Spleen (tissue), 11 donors: Measurements from ENCODE around the gene ABHD5. TPM values are rescaled to one million over a fixed set of nuclear protein-coding genes. Genes with fewer than 3 reads are reported as not detected.
"Not testable (repeated sequence)": the region's sequence is repeated elsewhere in the genome, so short reads cannot be mapped to it uniquely, and the experiment has no call there.

Source experiments
- DNase-seq: peaks from one replicate; pipeline ENCODE4 v3.0.0-alpha.2; 2020
- H3K27ac ChIP-seq, 8 donors: fragments of 200-600 bp; sonication (generic) in 7 of 8; 1 replicate in 4 of 8; 2 replicates in 4 of 8; pipeline versions ENCODE4 v1.5.0 to v1.8.0; 2016 to 2021; ENCODE audit warnings: inconsistent platforms in 4 of 8, mild to moderate bottlenecking in 4 of 8, moderate library complexity in 1 of 8
- H3K27me3 ChIP-seq, 7 donors: fragments of 200-600 bp; sonication (generic) in 6 of 7; replicated peaks in 1 of 7; 1 replicate in 4 of 7; 2 replicates in 3 of 7; pipeline versions ENCODE4 v1.5.0 to v1.8.0; 2016 to 2021; ENCODE audit warnings: inconsistent platforms in 3 of 7, mild to moderate bottlenecking in 1 of 7
- H3K36me3 ChIP-seq, 6 donors: fragments of 200-600 bp; sonication (generic) in 5 of 6; 1 replicate in 4 of 6; 2 replicates in 2 of 6; pipeline versions ENCODE4 v1.5.0 to v1.8.0; 2016 to 2021; ENCODE audit warnings: inconsistent platforms in 2 of 6
- H3K4me1 ChIP-seq, 6 donors: fragments of 200-600 bp; sonication (generic) in 5 of 6; 1 replicate in 3 of 6; 2 replicates in 3 of 6; pipeline versions ENCODE4 v1.5.0 to v1.8.0; 2016 to 2021; ENCODE audit warnings: inconsistent platforms in 3 of 6
- H3K4me3 ChIP-seq, 8 donors: fragments of 200-600 bp; sonication (generic) in 7 of 8; 1 replicate in 4 of 8; 2 replicates in 4 of 8; pipeline versions ENCODE4 v1.5.0 to v1.8.0; 2016 to 2021; ENCODE audit warnings: inconsistent platforms in 4 of 8, mild to moderate bottlenecking in 4 of 8, moderate library complexity in 2 of 8
- H3K9me3 ChIP-seq, 8 donors: fragments of 200-600 bp; sonication (generic) in 7 of 8; 1 replicate in 4 of 8; 2 replicates in 4 of 8; pipeline versions ENCODE4 v1.5.0 to v1.8.0; 2016 to 2021; ENCODE audit warnings: inconsistent platforms in 4 of 8
- POLR2A ChIP-seq, 3 donors: fragments of 450-650 bp; IDR thresholded peaks; one replicate each; pipeline ENCODE4 v1.5.1; 2017; ENCODE audit warnings: antibody characterized with exemption in 3 of 3, mild to moderate bottlenecking in 1 of 3
- POLR2AphosphoS5 ChIP-seq, 3 donors: sonication (generic); formaldehyde crosslinking; IDR thresholded peaks; one replicate each; pipeline ENCODE4 v1.5.1; 2017; ENCODE audit warnings: antibody characterized with exemption in 3 of 3
- WGBS, 5 donors: extraction: QIAGEN DNeasy Blood & Tissue Kit in 3 of 5; methylation state at CpG; one replicate each; pipeline versions ENCODE4 v1.1.5 to v1.1.7; 2013 to 2018; 5-methylcytosine and 5-hydroxymethylcytosine counted together
- intact Hi-C: fragments of 100-400 bp; cut with DNase I; formaldehyde crosslinking; loops from one replicate; pipeline ENCODE4 v1.15.0; 2023; ENCODE audit warnings: low total_unique reads
- polyA plus RNA-seq, 3 donors: library from polyadenylated mRNA; stranded (reverse); fragments of 200-250 nt; gene quantifications; one replicate each; pipeline ENCODE4 v1.2.1, GENCODE V29; 2013
- total RNA-seq, 7 donors: library from RNA; depleted of rRNA in 3 of 7; stranded (reverse); fragments of >200 nt in 3 of 7; fragmentation: NEBNext Ultra II Directional in 4 of 7; extraction: Animal tissue kit (Norgen Biotek cat#: 25700) in 4 of 7; gene quantifications; one replicate each; pipeline versions ENCODE4 v1.1.0 to v1.2.1, GENCODE V29; 2016 to 2021
- TF ChIP-seq, protein P1 (sequence below), 11 experiments: fragments of 200-600 bp in 7 of 11; fragments of 450-650 bp in 4 of 11; sonication (generic) in 4 of 11; IDR thresholded peaks in 8 of 11; conservative IDR thresholded peaks in 3 of 11; 1 replicate in 7 of 11; 2 replicates in 4 of 11; pipeline versions ENCODE4 v1.4.0 to v1.8.0; 2016 to 2021; ENCODE audit warnings: antibody characterized with exemption in 11 of 11, inconsistent platforms in 4 of 11, mild to moderate bottlenecking in 1 of 11
- donor health status: healthy with polysubstance abuse.
- donor health status: DM: no; HTN: no; CAD: no; lungs with moderate emphysema.
- donor health status: DM: no; HTN: no; CAD: no.
- donor health status: Bipolar disorder and iron deficiency.
- donor health status: healthy.
- donor health status: DM: no; HTN: no; CAD: no.
- donor health status: DM: yes; HTN: yes; CAD: no.

ABHD5 gene
- total and polyA plus RNA-seq, 10 donors, result 2.6 to 44.8 (median 23.1) TPM

DNA sequence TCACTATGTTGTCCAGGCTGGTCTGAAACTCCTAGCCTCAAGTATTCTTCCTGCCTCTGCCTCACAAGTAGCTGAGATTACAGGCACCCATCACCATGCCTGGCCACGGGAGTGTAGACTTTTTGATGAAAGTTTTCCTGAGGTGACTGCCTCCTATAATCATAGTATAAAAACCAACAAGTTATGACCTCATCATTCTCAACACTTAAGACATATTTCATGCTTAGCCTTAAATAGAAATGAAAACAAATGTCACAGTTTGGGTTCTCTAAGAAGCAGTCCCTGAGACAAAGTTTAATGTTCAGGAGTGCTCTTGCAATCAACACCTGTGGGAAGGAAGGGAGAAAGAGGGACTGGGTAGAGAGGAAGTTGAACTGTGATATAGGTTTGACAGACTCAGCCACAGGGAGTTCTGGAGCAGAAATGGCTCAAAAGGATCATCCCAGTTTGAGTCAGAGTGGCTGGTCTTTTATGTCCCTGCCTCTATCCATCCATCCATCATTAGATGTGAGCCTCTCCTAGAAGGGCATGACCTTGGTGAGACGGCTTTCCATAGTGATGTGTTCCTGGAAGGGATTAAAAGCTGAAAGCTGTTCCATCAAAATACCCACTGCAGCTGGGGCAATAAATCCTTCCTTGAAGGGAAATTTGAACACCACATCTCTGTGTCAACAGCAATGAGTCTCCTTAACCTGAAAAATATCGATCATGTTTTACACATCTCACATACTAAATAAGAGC lies 16.2 kb upstream of the ABHD5 start:
- DNase-seq, result no peak
- H3K27ac ChIP-seq, result no peak overlapping the region
- H3K4me1 ChIP-seq, result no peaks in the 10 kb centered on the region
- no peaks in the 10 kb centered on the region for H3K27me3 ChIP-seq
- intact Hi-C loops, result no loop called here
- TF ChIP-seq POLR2AphosphoS5 (IDR thresholded peaks at IDR 0.05), result no peak
- TF ChIP-seq, protein P1, sequence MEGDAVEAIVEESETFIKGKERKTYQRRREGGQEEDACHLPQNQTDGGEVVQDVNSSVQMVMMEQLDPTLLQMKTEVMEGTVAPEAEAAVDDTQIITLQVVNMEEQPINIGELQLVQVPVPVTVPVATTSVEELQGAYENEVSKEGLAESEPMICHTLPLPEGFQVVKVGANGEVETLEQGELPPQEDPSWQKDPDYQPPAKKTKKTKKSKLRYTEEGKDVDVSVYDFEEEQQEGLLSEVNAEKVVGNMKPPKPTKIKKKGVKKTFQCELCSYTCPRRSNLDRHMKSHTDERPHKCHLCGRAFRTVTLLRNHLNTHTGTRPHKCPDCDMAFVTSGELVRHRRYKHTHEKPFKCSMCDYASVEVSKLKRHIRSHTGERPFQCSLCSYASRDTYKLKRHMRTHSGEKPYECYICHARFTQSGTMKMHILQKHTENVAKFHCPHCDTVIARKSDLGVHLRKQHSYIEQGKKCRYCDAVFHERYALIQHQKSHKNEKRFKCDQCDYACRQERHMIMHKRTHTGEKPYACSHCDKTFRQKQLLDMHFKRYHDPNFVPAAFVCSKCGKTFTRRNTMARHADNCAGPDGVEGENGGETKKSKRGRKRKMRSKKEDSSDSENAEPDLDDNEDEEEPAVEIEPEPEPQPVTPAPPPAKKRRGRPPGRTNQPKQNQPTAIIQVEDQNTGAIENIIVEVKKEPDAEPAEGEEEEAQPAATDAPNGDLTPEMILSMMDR (IDR thresholded peaks at IDR 0.05 in 8 of 11, conservative IDR thresholded peaks at IDR 0.05 in 3 of 11), result no peak
- TF ChIP-seq POLR2A (IDR thresholded peaks at IDR 0.05), result no peak
- H3K4me3 ChIP-seq, result no peak overlapping the region
- peaks cover 0 to 11% (median 6%) of the 10 kb centered on the region in 8 donors for H3K9me3 ChIP-seq
- no peaks in the 10 kb centered on the region for H3K36me3 ChIP-seq
- WGBS, 5 donors, result 68 to 84% (median 82%) methylated on average over 3 of the region's 3 CpGs

DNA sequence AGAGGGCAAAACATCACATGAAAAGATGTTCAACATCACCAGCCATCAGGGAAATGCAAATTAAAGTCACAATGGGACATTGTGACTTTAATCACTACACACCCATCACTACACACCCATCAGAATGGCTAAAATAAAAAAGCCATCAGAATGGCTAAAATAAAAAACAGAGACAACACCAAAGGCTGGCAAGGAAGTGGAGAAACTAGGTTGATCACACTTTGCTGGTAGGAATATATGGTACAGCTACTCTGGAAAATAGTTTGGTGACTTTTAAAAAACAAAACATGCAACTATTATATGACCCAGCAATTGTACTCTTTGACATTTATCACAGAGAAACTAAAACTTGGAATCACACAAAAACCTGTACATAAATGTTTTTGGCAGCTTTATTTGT lies 15.1 kb upstream of the ABHD5 start:
- DNase-seq, result no peak
- intact Hi-C loops, result no loop called here

DNA sequence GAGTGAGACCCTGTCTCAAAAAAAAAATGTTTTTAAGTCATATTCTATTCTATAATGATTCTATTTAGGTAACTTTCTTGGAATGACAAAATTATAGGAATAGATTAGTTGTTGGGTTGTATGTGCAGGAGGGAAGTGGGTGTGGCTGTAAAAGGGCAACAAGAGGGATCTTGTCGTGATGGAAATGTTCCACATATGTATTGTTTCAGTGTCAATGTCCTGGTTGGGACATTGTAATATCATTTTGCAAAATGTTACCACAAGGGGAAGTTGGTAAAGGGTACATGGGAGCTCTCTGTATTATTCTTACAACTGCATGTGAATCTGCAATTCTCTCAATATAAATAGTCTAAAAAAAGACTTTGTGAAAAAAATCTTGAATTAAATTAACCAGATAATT lies 14.3 kb upstream of the ABHD5 start:
- Histone ChIP-seq H3K4me1 (no peaks in the 10 kb centered on the region), H3K27me3 (no peaks in the 10 kb centered on the region), H3K4me3 (no peak overlapping the region), H3K9me3 (peaks cover 0 to 12% (median 6%) of the 10 kb centered on the region in 8 donors), H3K36me3 (no peaks in the 10 kb centered on the region), H3K27ac (peak overlapping the region in 3 of 8 donors; percentile 26 to 39 (median 33))
- intact Hi-C loops, result no loop called here
- no peak for DNase-seq
- WGBS, 5 donors, result 21 to 81% (median 59%) methylated on average over 1 of the region's 1 CpG
- TF ChIP-seq POLR2AphosphoS5 (IDR thresholded peaks at IDR 0.05) (no peak), POLR2A (IDR thresholded peaks at IDR 0.05) (no peak)
- TF ChIP-seq, protein P1 (IDR thresholded peaks at IDR 0.05 in 8 of 11, conservative IDR thresholded peaks at IDR 0.05 in 3 of 11), result no peak

More for the DNA sequence above, 15.1 kb upstream of the ABHD5 start:
- Histone ChIP-seq H3K4me1 (no peaks in the 10 kb centered on the region), H3K36me3 (no peaks in the 10 kb centered on the region), H3K4me3 (no peak overlapping the region), H3K27me3 (no peaks in the 10 kb centered on the region), H3K27ac (no peak overlapping the region), H3K9me3 (peaks cover 0 to 12% (median 6%) of the 10 kb centered on the region in 8 donors)
- no peak for TF ChIP-seq POLR2AphosphoS5 (IDR thresholded peaks at IDR 0.05)
- TF ChIP-seq POLR2A (IDR thresholded peaks at IDR 0.05), result no peak
- TF ChIP-seq, protein P1 (IDR thresholded peaks at IDR 0.05 in 8 of 11, conservative IDR thresholded peaks at IDR 0.05 in 3 of 11), result no peak

GRCh38 chr3:43678375-43678774 lies 12.4 kb upstream of the ABHD5 start:
- H3K36me3 ChIP-seq, DNase-seq, intact Hi-C loops, H3K4me3 ChIP-seq, H3K27ac ChIP-seq, H3K27me3 ChIP-seq, H3K4me1 ChIP-seq: not testable (repeated sequence)
- WGBS, 5 donors, result 90 to 96% (median 94%) methylated on average over 8 of the region's 8 CpGs
- H3K9me3 ChIP-seq, result peaks cover 0 to 12% (median 6%) of the 10 kb centered on the region in 8 donors

DNA sequence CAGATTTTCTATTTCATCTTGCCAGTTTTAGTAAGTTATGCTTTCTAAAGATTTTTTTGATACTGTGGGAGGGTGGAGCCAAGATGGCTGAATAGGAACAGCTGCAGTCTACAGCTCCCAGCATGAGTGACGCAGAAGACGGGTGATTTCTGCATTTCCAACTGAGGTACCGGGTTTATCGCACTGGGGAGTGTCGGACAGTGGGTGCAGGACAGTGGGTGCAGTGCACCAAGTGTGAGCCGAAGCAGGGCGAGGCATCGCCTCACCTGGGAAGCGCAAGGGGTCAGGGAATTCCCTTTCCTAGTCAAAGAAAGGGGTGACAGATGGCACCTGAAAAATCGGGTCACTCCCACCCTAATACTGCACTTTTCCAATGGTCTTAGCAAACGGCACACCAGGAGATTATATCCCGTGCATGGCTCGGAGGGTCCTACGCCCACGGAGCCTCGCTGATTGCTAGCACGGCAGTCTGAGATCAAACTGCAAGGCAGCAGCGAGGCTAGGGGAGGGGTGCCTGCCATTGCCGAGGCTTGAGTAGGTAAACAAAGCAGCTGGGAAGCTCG lies 11.8 kb upstream of the ABHD5 start:
- peaks cover 0 to 12% (median 6%) of the 10 kb centered on the region in 8 donors for H3K9me3 ChIP-seq
- 92 to 96% (median 95%) methylated on average over 19 to 20 of the region's 20 CpGs for WGBS, 5 donors
- H3K27me3 ChIP-seq, H3K4me1 ChIP-seq, H3K4me3 ChIP-seq, H3K36me3 ChIP-seq, DNase-seq, intact Hi-C loops, H3K27ac ChIP-seq: not testable (repeated sequence)

GRCh38 chr3:43680857-43681256 lies 9.9 kb upstream of the ABHD5 start:
- DNase-seq, H3K4me1 ChIP-seq, H3K27me3 ChIP-seq, H3K27ac ChIP-seq, H3K36me3 ChIP-seq, intact Hi-C loops, H3K4me3 ChIP-seq: not testable (repeated sequence)
- H3K9me3 ChIP-seq, result peaks cover 0 to 12% (median 6%) of the 10 kb centered on the region in 8 donors
- WGBS, 5 donors, result 92 to 98% (median 95%) methylated on average over 4 of the region's 4 CpGs
